Dedifferentiated amniotic fluid mesenchymal stem cell (primary cell): ENCODE measurements around the gene MON2.
"Not testable (repeated sequence)": the region's sequence is repeated elsewhere in the genome, so short reads cannot be mapped to it uniquely, and the experiment has no call there.

Experiments
- DNase-seq: peaks from one replicate; pipeline ENCODE4 v3.0.0-alpha.2; 2016; ENCODE audit errors: extremely low spot score

Gene MON2

DNA sequence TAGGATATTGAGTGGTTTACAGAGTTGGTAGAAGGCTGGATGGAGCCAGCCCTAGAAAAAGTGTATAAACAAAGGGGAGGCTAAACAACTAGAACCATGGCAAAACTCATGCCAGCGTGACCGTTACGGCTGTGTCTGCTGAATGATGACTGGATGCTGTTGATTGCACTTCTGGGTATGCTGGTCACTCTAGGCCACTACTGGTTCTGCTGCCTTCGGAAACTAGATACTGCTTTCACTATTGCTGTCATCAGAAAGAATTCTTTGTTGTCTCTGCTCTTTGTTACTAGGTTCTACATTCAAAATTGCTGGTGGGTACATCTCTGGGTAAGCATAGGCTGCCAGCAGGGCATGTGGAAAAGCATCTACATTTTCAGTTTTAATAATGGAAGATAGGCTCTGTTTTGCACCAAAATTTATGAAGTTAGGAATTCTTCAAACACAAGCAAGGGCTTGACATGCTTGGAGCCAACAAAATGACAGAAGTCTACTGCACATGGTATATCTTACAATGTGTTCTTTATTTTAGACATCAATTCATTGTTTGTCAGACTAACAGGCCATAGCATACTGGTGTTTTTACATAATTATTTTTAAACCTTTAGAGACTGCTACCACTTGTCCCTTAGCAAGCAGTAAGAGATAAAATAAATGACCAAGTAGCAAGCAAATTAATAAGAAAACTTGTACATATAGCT is 15.4 kb downstream of the MON2 start:
- DNase-seq: no peak

DNA sequence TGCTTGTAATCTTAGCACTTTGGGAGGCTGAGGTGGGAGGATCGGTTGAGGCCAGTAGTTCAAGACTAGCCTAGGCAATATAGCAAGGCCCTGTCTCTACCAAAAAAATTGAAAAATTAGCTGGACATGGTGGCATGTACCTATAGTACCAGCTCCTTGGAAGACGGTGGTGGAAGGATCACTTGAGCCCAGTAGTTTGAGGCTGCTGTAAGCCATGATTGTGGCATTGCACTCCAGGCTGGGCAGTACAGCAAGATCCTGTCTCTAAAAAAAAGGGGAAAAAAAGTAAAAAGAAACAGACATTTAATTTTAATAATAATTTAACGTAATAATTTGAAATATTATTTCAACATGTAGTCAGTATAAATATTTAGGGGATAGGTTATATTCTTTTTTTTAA is 16.1 kb downstream of the MON2 start:
- DNase-seq: no peak

DNA sequence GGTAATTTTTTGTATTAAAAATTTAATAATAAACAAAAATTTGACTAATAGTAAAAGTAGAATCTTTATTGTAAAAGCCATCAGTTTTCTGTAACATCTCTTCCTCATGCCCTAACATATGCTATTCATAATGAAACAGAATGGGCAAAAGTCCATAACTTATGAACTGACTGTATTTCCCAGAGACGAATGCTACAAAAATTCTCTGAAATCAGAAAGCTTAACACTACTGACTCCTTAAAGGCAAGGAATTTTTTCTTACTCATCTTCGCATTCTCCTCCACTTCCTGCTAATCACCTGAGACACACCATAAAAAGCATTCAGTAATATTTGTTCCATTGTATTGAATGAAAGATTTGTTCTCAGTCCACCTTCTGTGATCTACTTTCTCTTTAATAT is 17.6 kb downstream of the MON2 start:
- DNase-seq: no peak

GRCh38 chr12:62505786-62506185 is 39.2 kb downstream of the MON2 start:
- no peak for DNase-seq

GRCh38 chr12:62512901-62513300 is 46.3 kb downstream of the MON2 start:
- DNase-seq: no peak

DNA sequence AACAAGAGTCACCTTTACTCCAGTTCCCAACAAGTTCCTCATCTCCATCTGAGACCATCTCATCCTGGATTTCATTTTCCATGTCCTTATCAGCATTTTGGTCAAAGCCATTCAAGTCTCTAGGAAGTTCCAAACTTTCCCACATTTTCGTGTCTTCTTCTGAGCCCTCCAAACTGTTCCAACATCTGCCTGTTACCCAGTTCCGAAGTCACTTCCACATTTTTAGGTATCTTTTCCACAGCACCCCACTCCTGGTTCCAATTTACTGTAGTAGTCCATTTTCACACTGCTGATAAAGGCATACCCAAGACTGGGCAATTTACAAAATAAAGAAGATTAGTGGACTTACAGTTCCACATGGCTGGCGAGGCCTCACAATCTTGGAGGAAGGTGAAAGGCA is 47.5 kb downstream of the MON2 start:
- DNase-seq: not testable (repeated sequence)

GRCh38 chr12:62516927-62517326 is 50.3 kb downstream of the MON2 start:
- no peak for DNase-seq

DNA sequence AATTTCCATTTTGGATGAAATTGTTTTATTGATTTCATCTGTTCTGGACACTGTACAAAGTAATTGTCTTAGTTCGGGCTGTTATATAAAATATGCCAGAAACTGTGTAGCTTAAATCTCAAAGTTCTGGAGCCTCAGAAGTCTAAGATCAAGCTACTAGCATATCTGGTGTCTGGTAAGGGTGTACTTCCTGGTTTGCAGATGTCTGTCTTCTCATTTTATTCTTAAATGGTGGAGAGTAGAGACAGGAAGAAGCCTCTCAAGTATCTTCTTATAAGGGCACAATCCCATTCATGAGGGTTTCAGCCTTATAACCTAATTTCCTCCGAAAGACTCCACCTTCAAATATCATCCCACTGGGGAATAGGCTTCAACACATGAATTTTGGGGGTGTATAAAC is 51.3 kb downstream of the MON2 start:
- DNase-seq: no peak

DNA sequence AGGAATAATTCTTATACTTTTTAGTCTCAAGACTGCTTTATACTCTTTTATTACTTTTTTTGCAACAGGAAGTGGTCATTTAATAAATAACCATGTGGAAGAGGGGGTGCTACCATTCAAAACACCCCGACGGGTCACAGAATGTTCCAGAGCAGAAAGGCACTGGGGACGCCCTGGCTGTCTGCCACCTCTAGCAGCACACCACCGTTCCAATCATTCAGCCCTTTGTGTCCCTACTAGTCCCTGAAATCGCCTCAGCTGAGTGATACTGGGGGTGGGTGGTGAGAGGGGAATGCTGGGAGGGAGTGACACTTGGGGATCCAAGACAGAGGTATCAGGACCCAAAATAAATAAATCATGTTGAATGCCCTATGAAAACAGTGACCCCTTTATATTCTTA is 52.4 kb downstream of the MON2 start:
- no peak for DNase-seq

DNA sequence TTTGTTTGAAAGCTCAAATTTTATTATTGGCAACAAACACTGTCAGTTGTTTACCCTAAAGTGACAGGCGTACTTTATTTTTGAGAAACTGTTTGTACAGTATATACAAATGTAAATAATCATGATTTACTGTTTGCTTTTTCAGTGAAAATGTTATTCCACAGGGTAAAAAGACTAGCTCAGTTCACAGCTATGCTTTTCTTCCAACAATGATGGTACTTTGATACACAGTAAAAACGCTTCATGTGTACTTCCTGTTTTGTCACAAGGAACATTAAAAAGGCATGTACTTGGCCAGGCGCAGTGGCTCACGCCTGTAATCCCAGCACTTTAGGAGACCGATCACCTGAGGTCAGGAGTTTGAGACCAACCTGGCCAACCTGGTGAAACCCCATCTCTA is 53.7 kb downstream of the MON2 start:
- no peak for DNase-seq

- DNase-seq: no peak
Observed at GRCh38 chr12:62522984-62523383, 56.4 kb downstream of the MON2 start.

GRCh38 chr12:62523619-62524018 is 57.0 kb downstream of the MON2 start:
- DNase-seq: no peak

DNA sequence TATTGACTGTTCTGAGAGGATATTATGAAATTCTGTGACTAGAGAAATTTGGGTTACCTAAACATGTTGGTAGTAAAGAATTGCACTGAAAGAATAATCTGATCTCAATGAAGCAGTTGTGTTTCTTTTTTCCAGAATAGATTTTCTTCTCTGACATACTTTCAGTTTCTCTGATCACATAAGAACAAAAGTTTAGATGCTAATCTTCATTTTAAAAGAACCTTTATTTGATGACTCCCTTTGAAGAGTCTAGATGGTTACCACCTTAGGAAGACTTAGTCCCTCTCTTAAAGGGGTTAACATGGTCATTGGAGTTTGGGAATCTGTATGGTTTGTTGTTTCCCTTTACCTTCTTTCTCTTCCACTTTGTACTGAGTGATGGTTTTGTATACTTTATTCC is 58.6 kb downstream of the MON2 start:
- no peak for DNase-seq

- DNase-seq: peak; percentile 82
Observed at GRCh38 chr12:62530596-62530995, 64.0 kb downstream of the MON2 start.

DNA sequence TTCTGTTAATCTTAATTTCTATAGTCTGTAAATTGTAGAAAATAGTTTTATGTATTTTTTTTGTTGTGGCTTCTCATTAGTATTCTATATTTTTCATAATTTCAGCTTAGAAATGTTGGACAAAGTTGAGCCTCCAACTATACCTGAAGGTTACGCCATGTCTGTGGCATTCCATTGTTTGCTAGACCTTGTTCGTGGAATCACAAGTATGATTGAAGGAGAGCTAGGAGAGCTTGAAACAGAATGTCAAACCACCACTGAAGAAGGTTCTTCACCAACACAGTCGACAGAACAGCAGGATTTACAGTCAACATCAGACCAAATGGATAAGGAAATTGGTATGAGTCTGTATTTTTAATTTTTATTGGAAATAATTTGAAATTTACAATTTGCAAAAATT is 65.7 kb downstream of the MON2 start:
- DNase-seq: no peak

GRCh38 chr12:62533087-62533754 is 66.6 kb downstream of the MON2 start:
- DNase-seq: no peak

DNA sequence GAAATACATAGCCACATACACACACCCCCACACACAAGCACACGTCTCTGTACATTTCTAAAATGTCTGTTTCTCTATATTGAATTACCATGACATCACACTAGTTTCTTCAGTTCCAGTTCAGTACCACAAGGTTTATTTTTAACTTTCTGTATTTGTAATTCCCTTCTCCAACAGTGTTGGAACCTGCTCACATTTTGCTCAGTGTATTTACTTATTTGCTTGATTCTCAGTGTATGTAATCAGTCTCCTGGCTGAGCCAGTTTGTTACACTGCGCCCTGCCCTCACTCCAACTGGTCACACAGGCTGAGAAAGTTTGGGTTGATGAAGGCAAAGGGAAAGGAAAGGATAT is 67.1 kb downstream of the MON2 start:
- no peak for DNase-seq

GRCh38 chr12:62536546-62536945 is 69.9 kb downstream of the MON2 start:
- no peak for DNase-seq

- DNase-seq: peak; percentile 66
Observed at GRCh38 chr12:62537551-62537950, 70.9 kb downstream of the MON2 start.

GRCh38 chr12:62540354-62540753 is 73.7 kb downstream of the MON2 start:
- no peak for DNase-seq

GRCh38 chr12:62542814-62543213 is 76.2 kb downstream of the MON2 start:
- DNase-seq: no peak

DNA sequence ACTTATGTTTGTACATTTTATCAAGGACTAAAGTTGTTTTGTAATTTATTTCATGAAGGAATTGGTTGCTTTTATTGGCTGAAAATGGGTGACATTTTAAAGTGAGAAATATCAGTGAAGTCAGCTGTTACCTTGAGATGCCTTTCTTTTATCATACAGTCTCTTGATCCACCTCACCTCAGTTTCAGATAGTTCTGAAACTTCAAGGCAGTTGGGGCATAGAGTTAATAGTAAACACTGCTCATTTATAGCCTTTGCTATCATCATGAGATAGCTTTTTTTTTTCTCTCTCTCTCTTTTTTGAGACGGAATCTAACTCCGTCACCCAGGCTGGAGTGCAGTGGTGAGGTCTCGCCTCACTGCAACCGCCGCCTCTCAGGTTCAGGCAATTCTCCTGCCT is 76.7 kb downstream of the MON2 start:
- DNase-seq: no peak

GRCh38 chr12:62543741-62544140 is 77.1 kb downstream of the MON2 start:
- DNase-seq: no peak
